ENCODE results near the gene PARP9. TPM values are rescaled to one million over a fixed set of nuclear protein-coding genes. Genes with fewer than 3 reads are reported as not detected.

Gene PARP9
- total and polyA plus RNA-seq, 2 of the 13 experiments (the other 11 are each of a cell fraction or from before 2014, with no cell fraction given) = 6.5 to 10.6 TPM

- TF ChIP-seq KIAA2018 (CRISPR knock-in tag; IDR thresholded peaks at IDR 0.05; ENCODE audit: borderline replicate concordance) (no peak), ARNT2 (CRISPR knock-in tag; IDR thresholded peaks at IDR 0.05; ENCODE audit: low read depth) (no peak), SYNCRIP (IDR thresholded peaks at IDR 0.05; ENCODE audit: insufficient read depth, low read depth, low read length) (no peak)
Measured at GRCh38 chr3:122496508-122496907, 67.6 kb downstream of the PARP9 start (continued).

GRCh38 chr3:122493296-122493695, 70.8 kb downstream of the PARP9 start:
- intact Hi-C loops (cut with micrococcal nuclease; ENCODE audit: unreplicated experiment) = no loop called here
- Histone ChIP-seq H3K79me2 (ENCODE audit: insufficient read depth, low read length) (peaks cover 15% of the 10 kb centered on the region), H3K27ac (ENCODE audit: extremely low read length, insufficient read depth, low read length) (no peak overlapping the region), H3K27me3 (ENCODE audit: control insufficient read depth in 1 of 2, insufficient read depth in 2 of 2, low read length in 2 of 2) (no peaks in the 10 kb centered on the region), H3K36me3 (replicated peaks in 1 of 2; ENCODE audit: control insufficient read depth in 1 of 2, insufficient read depth in 2 of 2, low read length in 2 of 2) (peaks cover 0 to 38% of the 10 kb centered on the region in 2 experiments; a peak in 4 of 5 replicates), H3K9me3 (ENCODE audit: low read length) (no peaks in the 10 kb centered on the region), H3K4me1 (ENCODE audit: insufficient read depth, low read length) (peaks cover 9% of the 10 kb centered on the region), H2AFZ (ENCODE audit: low read length) (no peak overlapping the region), H3K4me3 (replicated peaks in 1 of 3; ENCODE audit: insufficient read depth in 1 of 3, low read depth in 2 of 3, low read length in 3 of 3) (no peak overlapping the region), H3K4me2 (ENCODE audit: low read depth, low read length) (no peak overlapping the region), H4K20me1 (ENCODE audit: insufficient read depth, low read length) (no peaks in the 10 kb centered on the region; the same call in 1 of the 2 replicates), H3K9ac (ENCODE audit: insufficient read depth, low read depth, low read length) (no peak overlapping the region)
- ChIA-PET POLR2A (no interaction called here), CTCF (ENCODE audit: low intra/inter-chr PET ratio, low total read pairs) (no interaction called here)
- BruUV-seq (replicated peaks) = no TSS peak
- in situ Hi-C loops (cut with HindIII; ENCODE audit: extremely low pct_ligation_motif_present, low pct_unique_long_range_greater_than_20kb) = no loop called here
- no peak for DNase-seq (ENCODE audit: low spot score)
- FAIRE-seq = no peak
- TF ChIP-seq MIXL1 (CRISPR knock-in tag; IDR thresholded peaks at IDR 0.05) = no peak
- ATAC-seq = no peak
- 96% methylated on average over 3 of the region's 3 CpGs for WGBS (ENCODE audit: low lambda C conversion rate)
